ENCODE results near the gene ITGA4. TPM values are rescaled to one million over a fixed set of nuclear protein-coding genes. Genes with fewer than 3 reads are reported as not detected.

ITGA4 gene
- total RNA-seq, 6 experiments from 2014 or later, result 21.0 to 33.5 (median 30.4) TPM

- Mint-ChIP-seq H3K27me3 (ENCODE audit: insufficient read depth) (no peaks in the 10 kb centered on the region), H3K4me3 (no peak overlapping the region), H3K27ac (no peak overlapping the region), H3K36me3 (ENCODE audit: low read depth) (peaks cover 2% of the 10 kb centered on the region; the same call in 1 of the 2 replicates), H3K9me3 (no peaks in the 10 kb centered on the region), H3K4me1 (ENCODE audit: low read depth) (no peaks in the 10 kb centered on the region)
- no peak for TF ChIP-seq CTCF (IDR thresholded peaks at IDR 0.05)
- no peak for DNase-seq
Measured at GRCh38 chr2:181516992-181517391, 59.8 kb downstream of the ITGA4 start.

- Mint-ChIP-seq H3K4me1 (ENCODE audit: low read depth) (no peaks in the 10 kb centered on the region), H3K4me3 (no peak overlapping the region), H3K27ac (no peak overlapping the region), H3K36me3 (ENCODE audit: low read depth) (no peaks in the 10 kb centered on the region), H3K27me3 (ENCODE audit: insufficient read depth) (no peaks in the 10 kb centered on the region), H3K9me3 (no peaks in the 10 kb centered on the region)
- TF ChIP-seq CTCF (IDR thresholded peaks at IDR 0.05), result no peak
- no peak for DNase-seq
Measured at GRCh38 chr2:181517685-181518301, 60.6 kb downstream of the ITGA4 start.

- Mint-ChIP-seq H3K9me3 (no peaks in the 10 kb centered on the region), H3K27me3 (ENCODE audit: insufficient read depth) (no peaks in the 10 kb centered on the region), H3K27ac (no peak overlapping the region), H3K4me3 (no peak overlapping the region), H3K4me1 (ENCODE audit: low read depth) (no peaks in the 10 kb centered on the region), H3K36me3 (ENCODE audit: low read depth) (no peaks in the 10 kb centered on the region)
- no peak for DNase-seq
- no peak for TF ChIP-seq CTCF (IDR thresholded peaks at IDR 0.05)
Measured at GRCh38 chr2:181520253-181520652, 63.1 kb downstream of the ITGA4 start.

- no peak for TF ChIP-seq CTCF (IDR thresholded peaks at IDR 0.05)
- DNase-seq, result no peak
- H3K4me3 Mint-ChIP-seq, result no peak overlapping the region
- no peak overlapping the region for H3K27ac Mint-ChIP-seq
- no peaks in the 10 kb centered on the region for H3K27me3 Mint-ChIP-seq (ENCODE audit: insufficient read depth)
- no peaks in the 10 kb centered on the region for H3K4me1 Mint-ChIP-seq (ENCODE audit: low read depth)
- H3K9me3 Mint-ChIP-seq, result no peaks in the 10 kb centered on the region
- peaks cover 9% of the 10 kb centered on the region; the same call in 1 of the 2 replicates for H3K36me3 Mint-ChIP-seq (ENCODE audit: low read depth)
Measured at GRCh38 chr2:181523756-181524155, 66.6 kb downstream of the ITGA4 start.

- DNase-seq, result no peak
Measured at GRCh38 chr2:181526014-181526413, 68.8 kb downstream of the ITGA4 start.

More at GRCh38 chr2:181526014-181526413, 68.8 kb downstream of the ITGA4 start:
- Mint-ChIP-seq H3K27ac (no peak overlapping the region), H3K36me3 (ENCODE audit: low read depth) (peaks cover 9% of the 10 kb centered on the region; the same call in 1 of the 2 replicates), H3K4me3 (no peak overlapping the region), H3K27me3 (ENCODE audit: insufficient read depth) (no peaks in the 10 kb centered on the region), H3K4me1 (ENCODE audit: low read depth) (no peaks in the 10 kb centered on the region), H3K9me3 (no peaks in the 10 kb centered on the region)
- no peak for TF ChIP-seq CTCF (IDR thresholded peaks at IDR 0.05)

Data from HFFc6 (cell line).